Esophagus squamous epithelium (tissue), 5 donors: ENCODE data around the gene USP20. TPM values are rescaled to one million over a fixed set of nuclear protein-coding genes. Genes with fewer than 3 reads are reported as not detected.
"Not testable (repeated sequence)": the region's sequence is repeated elsewhere in the genome, so short reads cannot be mapped to it uniquely, and the experiment has no call there.

Experiments used
- DNase-seq: peaks from one replicate; lab custom pipeline; 2025; lab: John Stamatoyannopoulos, UW
- H3K27ac ChIP-seq, 4 donors: fragments of 200-600 bp; sonication (generic); one replicate each; pipeline ENCODE4 v1.5.1; 2016 to 2019; ENCODE audit warnings: mild to moderate bottlenecking in 1 of 4
- H3K27me3 ChIP-seq, 4 donors: fragments of 200-600 bp; sonication (generic); 1 replicate in 3 of 4; 2 replicates in 1 of 4; pipeline versions ENCODE4 v1.5.1 to v1.6.0; 2017 to 2021; ENCODE audit warnings: antibody characterized with exemption in 1 of 4
- H3K36me3 ChIP-seq, 3 donors: fragments of 200-600 bp; sonication (generic); one replicate each; pipeline ENCODE4 v1.5.1; 2016 to 2019
- H3K4me1 ChIP-seq, 3 donors: fragments of 200-600 bp; sonication (generic); one replicate each; pipeline ENCODE4 v1.5.1; 2017 to 2019
- H3K4me3 ChIP-seq, 4 donors: fragments of 200-600 bp; sonication (generic); 1 replicate in 3 of 4; 2 replicates in 1 of 4; pipeline ENCODE4 v1.5.1; 2016 to 2019; ENCODE audit warnings: mild to moderate bottlenecking in 2 of 4, moderate library complexity in 1 of 4
- H3K9me3 ChIP-seq, 3 donors: fragments of 200-600 bp; sonication (generic); one replicate each; pipeline ENCODE4 v1.5.1; 2016 to 2019
- CTCF ChIP-seq, 6 experiments: fragments of 450-650 bp in 4 of 6; fragments of 200-600 bp in 2 of 6; sonication (generic) in 2 of 6; IDR thresholded peaks; one replicate each; pipeline ENCODE4 v1.5.1; 2016 to 2019; ENCODE audit warnings: antibody characterized with exemption in 6 of 6, mild to moderate bottlenecking in 4 of 6, moderate library complexity in 4 of 6
- POLR2A ChIP-seq, 4 donors: fragments of 450-650 bp; IDR thresholded peaks; one replicate each; pipeline ENCODE4 v1.6.1; 2017; ENCODE audit warnings: antibody characterized with exemption in 4 of 4, mild to moderate bottlenecking in 4 of 4, moderate library complexity in 3 of 4
- WGBS, 2 donors: methylation state at CpG; one replicate each; pipeline ENCODE4 v1.1.5; 2018; 5-methylcytosine and 5-hydroxymethylcytosine counted together
- intact Hi-C: fragments of 100-400 bp; cut with DNase I; formaldehyde crosslinking; loops from one replicate; pipeline ENCODE4 v1.15.0; 2022
- total RNA-seq, 4 donors: library from RNA; depleted of rRNA; stranded (reverse); fragments of >200 nt; gene quantifications; one replicate each; pipeline ENCODE4 v1.1.0, GENCODE V29; 2016
- donor health status: DM: yes; HTN: yes; CAD: no.

USP20 gene
- total RNA-seq, 4 donors from 2014 or later, result 12.3 to 19.7 (median 13.6) TPM

- Histone ChIP-seq H3K9me3 (no peaks in the 10 kb centered on the region), H3K36me3 (peaks cover 0 to 35% (median 2%) of the 10 kb centered on the region in 3 donors), H3K4me1 (peaks cover 29 to 86% (median 31%) of the 10 kb centered on the region in 3 donors), H3K27me3 (no peaks in the 10 kb centered on the region), H3K4me3 (peak overlapping the region in 3 of 4 donors; percentile 11 to 50 (median 23)), H3K27ac (peak overlapping the region; percentile 63 to 95 (median 91))
- intact Hi-C loops, result loop anchor here (5.0 to 10.0 kb wide), 2 partner anchors 152 to 345 kb away; partner anchors contain the start of gene FNBP1
- WGBS, 2 donors, result 50 to 59% methylated on average over 10 to 25 of the region's 37 CpGs
- TF ChIP-seq CTCF (IDR thresholded peaks at IDR 0.05), result no peak
- TF ChIP-seq POLR2A (IDR thresholded peaks at IDR 0.05), result no peak
- DNase-seq, result no peak
Measured at GRCh38 chr9:129889941-129890717, 54.9 kb downstream of the USP20 start.

- H3K4me3 ChIP-seq, result peak overlapping the region in 3 of 4 donors; percentile 11 to 50 (median 23)
- 44 to 69% methylated on average over 6 to 11 of the region's 14 CpGs for WGBS, 2 donors
- DNase-seq, result not testable (repeated sequence)
Measured at GRCh38 chr9:129890718-129891299, 55.6 kb downstream of the USP20 start.

GRCh38 chr9:129891569-129891968 is 56.3 kb downstream of the USP20 start:
- no peak for DNase-seq
- Histone ChIP-seq H3K27me3 (no peaks in the 10 kb centered on the region), H3K4me1 (peaks cover 17 to 71% (median 20%) of the 10 kb centered on the region in 3 donors), H3K9me3 (no peaks in the 10 kb centered on the region), H3K27ac (peak overlapping the region; percentile 3 to 95 (median 68)), H3K4me3 (no peak overlapping the region), H3K36me3 (peaks cover 0 to 49% (median 14%) of the 10 kb centered on the region in 3 donors)
- TF ChIP-seq CTCF (IDR thresholded peaks at IDR 0.05) (no peak), POLR2A (IDR thresholded peaks at IDR 0.05) (no peak)
- WGBS, 2 donors, result 69 to 72% methylated on average over 4 of the region's 4 CpGs
- intact Hi-C loops, result no loop called here

More at GRCh38 chr9:129890718-129891299, 55.6 kb downstream of the USP20 start:
- H3K9me3 ChIP-seq, intact Hi-C loops, H3K27me3 ChIP-seq: not testable (repeated sequence)
- peaks cover 25 to 79% (median 27%) of the 10 kb centered on the region in 3 donors for H3K4me1 ChIP-seq
- peaks cover 0 to 42% (median 8%) of the 10 kb centered on the region in 3 donors for H3K36me3 ChIP-seq
- H3K27ac ChIP-seq, result peak overlapping the region; percentile 63 to 95 (median 91)

GRCh38 chr9:129894120-129894823 is 59.0 kb downstream of the USP20 start:
- H3K36me3 ChIP-seq, result peaks cover 0 to 60% (median 14%) of the 10 kb centered on the region in 3 donors
- no peak overlapping the region for H3K4me3 ChIP-seq
- no peak for DNase-seq
- peaks cover 14 to 57% (median 15%) of the 10 kb centered on the region in 3 donors for H3K4me1 ChIP-seq
- H3K9me3 ChIP-seq, result no peaks in the 10 kb centered on the region
- no peaks in the 10 kb centered on the region for H3K27me3 ChIP-seq
- WGBS, 2 donors, result 74 to 88% methylated on average over 9 of the region's 9 CpGs
- TF ChIP-seq CTCF (IDR thresholded peaks at IDR 0.05) (no peak), POLR2A (IDR thresholded peaks at IDR 0.05) (no peak)
- peak overlapping the region in 3 of 4 donors; percentile 19 to 95 (median 57) for H3K27ac ChIP-seq
- intact Hi-C loops, result no loop called here
